HG02610 (cell line): ENCODE results near the gene GRIN1.

Experiments
- ATAC-seq: cut with Tn5 transposase; IDR thresholded peaks from one replicate; pipeline ENCODE4 v1.9.1; 2021; ENCODE audit warnings: mild to moderate bottlenecking, moderate library complexity; ENCODE audit not compliant: unreplicated experiment

Gene GRIN1

DNA sequence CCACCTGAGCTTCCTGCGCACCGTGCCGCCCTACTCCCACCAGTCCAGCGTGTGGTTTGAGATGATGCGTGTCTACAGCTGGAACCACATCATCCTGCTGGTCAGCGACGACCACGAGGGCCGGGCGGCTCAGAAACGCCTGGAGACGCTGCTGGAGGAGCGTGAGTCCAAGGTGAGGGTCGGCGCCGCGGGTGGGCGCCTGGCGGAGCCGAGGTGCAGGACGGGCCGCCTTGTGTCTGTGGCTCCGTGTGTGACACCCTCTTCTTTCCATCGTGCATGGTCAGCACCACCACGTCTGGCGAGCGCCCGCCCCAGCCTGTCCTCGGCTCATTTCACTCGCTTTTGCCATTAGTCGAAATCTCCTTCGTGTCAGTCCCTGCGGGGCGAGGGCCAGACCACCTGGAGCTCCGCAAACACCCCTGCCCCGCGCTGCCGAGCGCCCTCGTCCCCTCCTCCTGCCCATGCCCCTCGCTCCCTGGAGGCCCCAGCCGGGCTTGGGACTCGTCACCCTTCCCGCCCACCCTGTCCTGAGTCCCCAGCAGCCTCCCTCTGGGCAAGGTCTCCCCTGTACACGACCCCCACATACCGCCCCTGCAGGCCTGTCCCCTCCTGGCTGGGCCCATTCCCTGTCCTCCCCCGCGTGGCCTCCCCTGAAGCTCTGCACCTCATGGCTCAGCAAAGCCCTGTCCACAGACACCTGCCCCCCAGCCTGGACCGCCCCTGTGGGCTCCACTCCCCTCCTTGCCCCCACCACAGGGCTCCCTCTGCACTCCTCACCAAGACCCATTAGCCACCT lies 7.0 kb downstream of the GRIN1 start:
- no peak for ATAC-seq

DNA sequence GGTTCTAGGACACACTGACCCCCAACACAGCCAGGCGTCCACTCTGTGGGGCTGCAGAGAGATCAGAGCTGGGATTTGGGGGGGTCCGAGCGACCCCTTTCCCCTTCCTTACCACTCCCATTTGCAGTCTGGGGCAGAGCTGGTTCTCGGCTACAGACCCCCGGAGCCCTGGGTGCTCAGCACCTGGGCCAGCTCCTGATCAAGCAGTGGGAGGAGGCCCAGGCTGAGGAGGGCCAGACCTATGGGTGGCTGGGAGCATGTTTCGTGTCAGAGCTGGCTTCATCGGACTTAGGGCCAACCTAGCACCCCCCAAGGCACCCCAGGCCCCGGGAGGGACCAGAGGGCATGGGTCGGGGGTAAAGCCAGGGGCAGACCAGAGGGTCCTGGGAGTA lies 7.6 kb downstream of the GRIN1 start:
- ATAC-seq: no peak

DNA sequence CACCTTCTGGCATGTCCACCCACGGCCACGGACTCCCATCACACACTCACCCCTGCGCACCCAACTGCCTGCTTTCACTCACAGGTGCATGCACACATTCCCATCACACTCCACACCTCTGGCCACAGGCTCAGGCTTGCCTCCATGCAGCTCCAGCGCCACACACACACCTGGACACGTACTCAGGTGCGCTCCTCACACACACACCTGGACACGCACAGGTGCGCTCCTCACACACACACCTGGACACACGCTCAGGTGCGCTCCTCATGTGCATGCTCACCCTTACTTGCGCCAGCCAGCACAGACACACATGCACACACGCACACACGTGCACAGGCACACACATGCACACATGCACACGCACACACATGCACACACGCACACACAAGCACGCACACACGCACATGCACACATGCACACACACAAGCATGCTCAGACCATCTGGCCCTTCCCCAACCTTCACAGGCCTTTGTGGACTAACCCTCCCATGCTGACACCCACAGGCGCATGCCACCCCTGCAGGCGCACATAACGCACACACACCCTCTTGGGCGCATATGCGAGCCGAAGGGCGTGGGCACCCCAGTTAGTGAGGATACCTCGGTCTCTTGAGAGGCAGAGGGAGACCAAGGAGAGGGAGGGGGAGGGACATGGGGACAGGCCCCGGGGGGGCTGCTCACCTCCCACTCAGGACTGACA lies 8.3 kb downstream of the GRIN1 start:
- ATAC-seq: no peak

DNA sequence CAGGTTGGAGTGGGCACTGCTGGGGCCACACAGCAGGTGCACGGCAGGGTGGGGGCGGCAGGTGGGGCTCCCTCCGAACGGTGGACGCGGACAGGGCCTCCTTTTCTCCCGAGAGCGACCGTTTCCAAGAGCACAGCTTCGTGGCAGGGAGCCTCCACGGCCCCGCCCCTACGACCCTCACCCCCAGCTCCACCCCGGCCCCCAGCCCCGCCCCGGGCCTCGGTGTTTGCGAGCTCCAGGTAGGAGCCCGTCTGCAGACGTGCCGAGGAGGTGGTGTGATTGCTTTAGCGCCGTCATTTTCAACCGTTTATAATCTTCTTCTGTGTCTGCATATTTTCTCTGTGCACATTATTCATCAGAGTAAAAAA lies 8.8 kb downstream of the GRIN1 start:
- ATAC-seq: no peak

DNA sequence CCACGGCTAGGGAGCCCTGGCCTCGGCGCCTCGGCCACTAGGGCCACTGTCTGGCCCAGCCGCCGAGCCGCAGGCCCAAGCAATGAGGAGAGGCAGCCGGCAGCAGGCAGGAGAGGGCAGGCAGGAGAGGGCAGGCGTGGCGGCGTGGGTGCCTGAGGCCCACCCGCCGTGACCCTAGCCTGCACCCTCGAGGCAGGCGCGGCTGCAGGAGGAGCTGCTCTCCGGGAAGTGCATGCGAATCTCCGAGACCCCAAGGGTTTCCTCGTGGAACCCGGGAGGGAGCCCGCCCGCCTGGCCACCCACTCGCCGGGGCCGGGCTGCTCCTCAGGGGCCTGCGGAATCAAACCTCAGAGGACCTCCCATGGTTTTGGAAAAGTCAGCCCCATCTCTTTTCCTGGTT lies 9.3 kb downstream of the GRIN1 start:
- ATAC-seq: no peak

DNA sequence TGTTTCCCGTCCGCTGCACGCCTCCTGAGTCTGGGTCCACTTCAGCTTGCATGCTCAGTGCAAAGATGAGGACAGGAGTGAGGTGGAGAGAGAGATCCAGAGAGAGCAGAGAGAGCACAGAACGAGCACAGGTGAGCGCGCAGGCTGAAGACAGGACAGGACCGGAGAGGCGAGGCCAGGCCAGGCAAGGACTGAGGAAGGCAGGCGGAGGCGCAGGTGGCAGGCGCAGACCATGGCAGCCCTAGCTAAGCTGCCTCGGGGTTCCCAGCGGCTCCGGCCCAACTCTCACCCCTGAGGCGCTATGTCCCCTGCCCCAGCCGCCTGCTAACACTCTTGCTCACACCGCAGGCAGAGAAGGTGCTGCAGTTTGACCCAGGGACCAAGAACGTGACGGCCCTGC lies 9.7 kb downstream of the GRIN1 start:
- ATAC-seq: no peak

DNA sequence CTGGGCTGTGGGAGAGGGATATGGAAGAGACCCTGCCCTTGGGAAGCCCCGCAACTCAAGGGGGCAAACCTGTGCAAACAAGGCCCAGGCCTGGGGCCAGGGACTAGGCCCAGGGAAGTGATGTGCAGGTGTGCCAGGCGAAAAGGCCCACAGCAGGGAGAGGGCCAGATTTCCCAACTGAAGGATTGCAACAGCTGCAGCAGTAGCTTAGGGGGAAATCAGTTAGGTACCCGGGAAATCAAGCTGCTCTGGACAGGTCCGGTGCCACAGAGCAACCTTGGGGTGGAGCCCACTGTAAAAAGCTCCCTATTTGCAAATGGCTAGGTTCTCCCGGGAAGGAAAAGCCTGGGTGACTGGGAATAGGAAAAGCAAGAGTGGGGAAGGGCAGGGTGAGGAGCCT lies 10.4 kb downstream of the GRIN1 start:
- no peak for ATAC-seq

DNA sequence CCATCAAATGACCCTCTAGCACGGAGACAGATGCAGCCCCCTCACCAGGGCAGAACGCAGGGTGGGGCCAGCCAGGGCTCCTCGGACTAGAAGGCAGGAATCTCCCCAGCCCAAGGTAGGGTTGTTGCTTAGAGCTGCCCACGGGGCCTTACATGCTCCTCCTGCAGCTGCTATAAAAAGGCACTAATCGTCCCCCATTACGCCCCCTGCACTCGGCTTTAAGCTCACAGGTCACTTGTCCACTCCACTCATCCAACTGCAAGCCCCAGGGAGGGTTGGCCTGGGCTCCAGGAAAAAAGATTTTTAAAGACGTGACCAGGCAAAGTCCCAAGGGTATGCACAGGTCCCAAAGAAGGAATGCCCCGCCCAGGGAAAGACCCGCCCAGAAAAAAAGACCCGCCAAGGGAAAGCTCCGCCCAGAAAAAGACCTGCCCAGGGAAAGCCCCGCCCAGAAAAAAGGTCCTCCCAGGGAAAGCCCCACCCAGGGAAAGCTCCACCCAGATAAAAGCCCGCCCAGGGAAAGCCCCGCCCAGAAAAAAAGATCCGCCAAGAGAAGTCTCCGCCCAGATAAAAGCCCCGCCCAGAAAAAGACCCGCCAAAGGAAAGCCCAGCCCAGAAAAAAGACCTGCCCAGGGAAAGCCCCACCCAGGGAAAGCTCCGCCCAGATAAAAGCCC lies 11.1 kb downstream of the GRIN1 start:
- ATAC-seq: no peak

DNA sequence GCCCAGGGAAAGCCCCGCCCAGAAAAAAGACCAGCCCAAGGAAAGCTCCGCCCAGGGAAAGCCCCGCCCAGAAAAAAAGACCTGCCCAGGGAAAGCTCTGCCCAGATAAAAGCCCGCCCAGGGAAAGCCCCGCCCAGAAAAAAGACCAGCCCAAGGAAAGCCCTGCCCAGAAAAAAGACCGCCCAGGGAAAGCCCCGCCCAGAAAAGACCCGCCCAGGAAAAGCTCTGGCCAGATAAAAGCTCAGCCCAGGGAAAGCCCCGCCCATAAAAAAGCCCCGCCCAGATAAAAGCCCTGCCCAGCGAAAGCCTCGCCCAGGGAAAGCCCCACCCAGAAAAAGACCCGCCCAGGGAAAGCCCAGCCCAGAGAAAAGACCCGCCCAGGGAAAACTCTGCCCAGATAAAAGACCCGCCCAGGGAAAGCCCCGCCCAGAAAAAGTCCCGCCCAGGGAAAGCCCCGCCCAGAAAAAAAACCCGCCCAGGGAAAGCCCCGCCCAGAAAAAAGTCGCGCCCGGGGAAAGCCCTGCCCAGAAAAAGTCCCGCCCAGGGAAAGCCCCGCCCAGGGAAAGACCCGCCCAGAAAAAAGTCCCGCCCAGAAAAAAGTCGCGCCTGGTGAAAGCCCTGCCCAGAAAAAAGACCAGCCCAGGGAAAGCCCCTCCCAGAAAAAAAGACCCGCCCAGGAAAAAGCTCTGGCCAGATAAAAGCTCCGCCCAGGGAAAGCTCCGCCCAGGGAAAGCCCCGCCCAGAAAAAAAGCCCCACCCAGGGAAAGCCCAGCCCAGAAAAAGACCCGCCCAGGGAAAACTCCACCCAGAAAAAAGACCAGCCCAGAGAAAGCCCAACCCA lies 11.9 kb downstream of the GRIN1 start:
- no peak for ATAC-seq

DNA sequence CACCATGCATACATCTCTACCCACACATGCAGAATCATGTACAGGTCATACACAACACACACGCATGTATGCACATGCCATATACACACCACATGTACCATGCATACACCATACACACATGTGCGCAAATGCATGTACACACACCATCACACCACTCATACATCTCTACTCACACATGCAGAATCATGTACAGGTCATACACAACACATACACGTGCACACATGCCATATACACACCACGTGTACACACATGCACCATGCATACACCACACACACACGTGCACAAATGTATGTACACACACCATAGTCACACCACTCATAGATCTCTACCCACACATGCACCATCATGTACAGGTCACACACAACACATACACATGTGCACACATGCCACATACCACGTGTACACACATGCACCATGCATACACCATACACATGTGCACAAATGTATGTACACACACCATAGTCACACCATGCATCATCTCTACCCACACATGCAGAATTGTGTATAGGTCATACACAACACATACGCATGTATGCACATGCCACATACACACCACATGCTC lies 14.0 kb downstream of the GRIN1 start:
- ATAC-seq: no peak

DNA sequence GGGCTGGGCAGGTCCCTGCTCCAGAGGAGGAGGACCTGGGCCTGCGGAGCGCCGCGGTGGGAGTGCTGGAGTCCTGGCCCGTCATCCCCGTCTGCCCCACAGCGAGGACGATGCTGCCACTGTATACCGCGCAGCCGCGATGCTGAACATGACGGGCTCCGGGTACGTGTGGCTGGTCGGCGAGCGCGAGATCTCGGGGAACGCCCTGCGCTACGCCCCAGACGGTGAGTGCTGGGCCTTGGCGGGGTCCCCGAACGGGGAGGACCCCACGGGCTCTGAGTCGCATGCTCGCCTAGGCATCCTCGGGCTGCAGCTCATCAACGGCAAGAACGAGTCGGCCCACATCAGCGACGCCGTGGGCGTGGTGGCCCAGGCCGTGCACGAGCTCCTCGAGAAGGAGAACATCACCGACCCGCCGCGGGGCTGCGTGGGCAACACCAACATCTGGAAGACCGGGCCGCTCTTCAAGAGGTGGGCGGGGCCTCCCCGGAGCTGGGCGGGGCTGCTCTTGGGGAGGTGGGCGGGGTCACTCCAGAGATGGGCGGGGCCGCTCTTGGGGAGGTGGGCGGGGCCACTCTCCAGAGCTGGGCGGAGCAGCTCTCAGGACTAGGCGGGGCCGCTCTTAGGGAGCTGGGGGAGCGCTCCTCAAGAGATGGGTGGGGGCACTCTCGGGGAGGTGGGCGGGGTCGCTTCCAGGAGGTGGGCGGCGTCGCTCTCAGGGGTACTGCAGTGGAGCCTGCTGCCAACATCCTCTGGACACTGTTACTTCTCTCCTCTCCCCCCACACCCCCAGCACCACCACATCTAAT lies 17.8 kb downstream of the GRIN1 start:
- no peak for ATAC-seq

DNA sequence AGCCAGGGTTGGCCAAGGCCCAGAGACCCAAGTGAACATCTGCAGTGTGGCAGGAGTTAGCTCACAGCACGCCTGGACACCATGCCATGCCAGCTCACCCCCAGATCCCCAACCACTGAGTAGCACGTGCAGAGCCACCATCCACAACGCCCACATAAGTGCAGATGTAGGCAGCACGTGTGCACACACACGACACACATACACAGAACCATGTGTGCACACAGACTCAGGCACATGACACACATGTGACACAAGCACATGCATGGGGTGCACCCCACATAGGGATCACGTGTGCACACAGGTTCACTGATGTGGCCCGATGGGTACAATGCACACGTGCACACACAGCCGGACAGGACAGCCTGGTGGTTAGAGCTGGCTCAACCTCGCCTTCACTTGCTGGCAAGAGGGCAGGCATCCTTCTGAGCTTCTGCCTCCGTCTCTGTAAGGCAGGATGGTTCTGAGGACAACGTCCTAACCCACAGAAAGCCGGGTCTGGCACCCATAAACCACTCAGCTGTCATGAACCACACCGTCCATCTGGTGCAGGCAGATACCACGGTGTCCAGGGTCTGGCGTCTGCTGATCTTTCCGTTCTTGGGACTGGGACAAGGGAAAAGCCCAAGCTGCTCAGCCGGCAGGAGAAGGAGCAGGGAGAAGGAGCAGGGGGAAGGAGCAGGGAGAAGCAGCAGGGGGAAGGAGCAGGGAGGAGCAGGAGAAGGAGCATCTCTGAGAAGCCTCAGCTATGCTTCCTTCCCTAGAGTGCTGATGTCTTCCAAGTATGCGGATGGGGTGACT lies 18.9 kb downstream of the GRIN1 start:
- no peak for ATAC-seq

DNA sequence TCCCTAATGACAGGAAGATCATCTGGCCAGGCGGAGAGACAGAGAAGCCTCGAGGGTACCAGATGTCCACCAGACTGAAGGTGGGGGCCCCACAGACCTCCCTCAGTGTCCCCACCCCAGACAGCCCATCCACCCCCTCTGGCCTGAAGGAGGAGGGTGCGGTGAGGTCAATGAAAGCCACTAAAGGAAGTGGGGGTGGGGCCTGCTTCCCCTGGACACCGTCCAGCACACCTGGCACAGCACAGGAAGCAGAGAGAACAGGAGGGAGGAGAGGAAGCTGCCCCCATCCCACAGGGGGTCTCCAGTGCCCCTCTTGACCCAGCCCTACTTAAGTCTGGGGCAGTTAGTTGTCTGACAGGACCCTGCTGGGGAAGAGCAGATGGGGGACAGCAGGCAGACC lies 19.7 kb downstream of the GRIN1 start:
- no peak for ATAC-seq

DNA sequence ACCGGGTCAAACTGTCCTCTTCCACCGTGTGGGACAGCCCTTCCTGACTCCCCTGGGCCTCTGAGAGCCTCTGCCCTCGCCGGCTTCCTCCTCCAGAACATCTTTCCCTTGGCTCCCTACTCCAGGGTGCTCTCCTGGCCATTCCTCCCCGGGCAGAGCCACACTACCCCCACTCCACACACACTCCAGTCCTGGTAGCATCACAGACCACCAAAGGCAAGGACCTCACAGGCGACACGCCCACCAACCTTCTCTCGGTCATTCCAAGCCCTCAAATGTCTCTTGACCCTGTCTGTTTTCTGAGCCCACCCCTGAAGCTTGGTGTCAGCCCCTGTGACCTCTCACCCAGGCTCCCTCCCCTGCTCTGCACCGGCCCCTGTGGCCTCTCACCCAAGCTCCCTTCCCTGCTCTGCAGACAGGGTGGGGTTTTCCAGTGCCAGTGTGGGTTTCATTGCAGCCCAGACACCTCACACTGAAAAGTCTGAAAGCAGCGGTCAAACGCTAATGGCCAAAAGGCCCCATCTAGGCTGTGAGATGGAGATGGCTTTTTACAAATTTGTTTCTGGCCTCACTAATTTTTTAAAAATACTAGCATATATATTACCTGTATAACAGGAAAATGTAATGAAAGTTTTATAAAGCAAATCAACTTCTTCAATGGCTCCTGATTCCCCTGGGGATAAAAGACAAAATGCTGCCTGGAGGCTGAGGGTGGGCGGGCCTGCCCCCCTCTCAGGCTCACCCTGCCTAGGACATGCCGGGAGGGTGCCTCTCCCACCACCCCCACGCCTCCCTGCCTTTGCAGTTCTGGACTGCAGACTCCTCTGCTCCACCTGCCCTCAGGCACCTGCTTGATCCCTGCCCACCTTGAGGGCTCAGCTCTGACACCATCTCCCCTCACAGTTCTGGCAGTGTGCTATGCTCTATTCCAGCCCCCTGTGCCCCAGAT lies 20.4 kb downstream of the GRIN1 start:
- ATAC-seq: no peak

DNA sequence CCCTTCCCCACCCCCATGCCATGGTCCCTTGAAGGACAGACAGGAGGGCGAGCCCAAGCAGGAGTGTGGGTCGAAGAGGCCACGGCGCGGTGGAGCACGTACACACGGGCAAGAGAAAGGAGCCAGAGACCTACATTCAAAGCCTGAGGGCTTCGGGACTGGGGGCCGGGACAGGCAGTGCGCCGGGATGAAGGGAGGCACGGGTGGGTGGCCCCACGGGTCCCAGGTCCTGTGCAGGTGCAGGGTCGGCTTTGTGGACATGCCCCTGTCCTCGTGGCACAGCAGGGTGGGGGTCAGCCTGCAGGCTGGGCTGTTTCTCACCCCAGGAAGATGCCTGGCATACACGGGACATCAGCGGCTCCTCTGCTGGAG lies 21.1 kb downstream of the GRIN1 start:
- ATAC-seq: no peak

DNA sequence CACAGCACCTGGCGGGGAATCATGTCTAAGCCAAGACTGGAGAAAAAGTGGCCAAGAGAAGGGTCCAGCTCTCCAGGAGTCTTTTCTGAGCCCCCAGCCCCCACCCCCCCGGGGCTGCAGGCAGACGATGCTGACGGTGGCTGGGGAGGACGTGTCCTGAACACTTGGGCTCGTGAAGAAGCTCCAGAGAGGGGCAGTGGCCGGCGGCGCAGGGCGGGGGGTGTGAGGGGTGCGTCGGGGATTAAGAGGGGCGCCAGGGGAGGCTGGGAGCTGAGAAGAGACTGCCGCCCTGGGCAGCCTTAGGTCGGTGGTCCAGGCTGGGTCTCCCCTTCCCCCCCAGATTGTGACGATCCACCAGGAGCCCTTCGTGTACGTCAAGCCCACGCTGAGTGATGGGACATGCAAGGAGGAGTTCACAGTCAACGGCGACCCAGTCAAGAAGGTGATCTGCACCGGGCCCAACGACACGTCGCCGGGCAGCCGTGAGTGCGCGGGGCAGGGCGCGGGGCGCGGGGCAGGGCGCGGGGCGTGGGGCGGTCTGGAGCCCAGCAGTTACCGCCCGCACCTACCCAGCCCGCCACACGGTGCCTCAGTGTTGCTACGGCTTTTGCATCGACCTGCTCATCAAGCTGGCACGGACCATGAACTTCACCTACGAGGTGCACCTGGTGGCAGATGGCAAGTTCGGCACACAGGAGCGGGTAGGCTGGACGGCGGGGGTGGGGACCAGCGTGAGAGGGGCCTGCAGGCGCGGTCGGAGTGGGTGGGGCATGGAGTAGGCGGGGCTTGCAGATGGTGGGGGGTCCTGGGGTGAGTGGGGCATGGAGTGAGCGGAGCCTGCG lies 22.0 kb downstream of the GRIN1 start:
- ATAC-seq: no peak
